Measurements from ENCODE around the gene NTSR1. TPM values are rescaled to one million over a fixed set of nuclear protein-coding genes. Genes with fewer than 3 reads are reported as not detected.

The NTSR1 gene
- total and polyA plus RNA-seq, 2 of the 8 experiments (the other 6 are each of a cell fraction or from before 2014, with no cell fraction given), result 0.53 to 0.89 TPM

GRCh38 chr20:62768234-62768546 is 59.6 kb downstream of the NTSR1 start:
- ChIA-PET CTCF (ENCODE audit: partially characterized antibody) (interaction anchor here (0.7 to 2.5 kb wide), 5 partner anchors 9 to 349 kb away, joined by 3 to 8 read pairs (median 3); no protein-coding TSS in a partner anchor), POLR2A (ENCODE audit: partially characterized antibody) (no interaction called here)
- Histone ChIP-seq H2BK120ac (replicated peaks; ENCODE audit: low read depth, low read length) (no peak overlapping the region), H3K4me2 (ENCODE audit: insufficient read depth in 1 of 2, low read depth in 2 of 2, low read length in 2 of 2) (no peak overlapping the region), H2BK20ac (ENCODE audit: low read length) (no peak overlapping the region), H3K4ac (replicated peaks; ENCODE audit: insufficient read length, low read depth, low read length) (no peak overlapping the region), H3K79me2 (ENCODE audit: control insufficient read depth in 1 of 2, insufficient read depth in 2 of 2, low read length in 2 of 2) (no peaks in the 10 kb centered on the region), H3K23ac (ENCODE audit: insufficient read length) (no peak overlapping the region), H4K91ac (replicated peaks; ENCODE audit: insufficient read length, low read length) (no peak overlapping the region), H3K27ac (ENCODE audit: low read depth, low read length) (no peak overlapping the region), H3K14ac (ENCODE audit: insufficient read length) (no peak overlapping the region), H3K4me3 (ENCODE audit: extremely low read depth in 1 of 4, insufficient read depth in 2 of 4, low read depth in 3 of 4, low read length in 4 of 4) (no peak overlapping the region), H3K79me1 (ENCODE audit: low read depth, low read length) (peaks cover 4% of the 10 kb centered on the region; the same call in 1 of the 2 replicates), H4K8ac (ENCODE audit: extremely low read depth, insufficient read depth, low read length) (no peak overlapping the region), H2AFZ (ENCODE audit: low read length) (no peak overlapping the region), H3K18ac (ENCODE audit: extremely low read depth, low read length) (no peak overlapping the region), H3K56ac (replicated peaks; ENCODE audit: insufficient read length, low read depth, low read length) (no peak overlapping the region), H3K9ac (replicated peaks in 1 of 4; ENCODE audit: extremely low read depth in 1 of 4, low read depth in 3 of 4, low read length in 3 of 4) (no peak overlapping the region), H3K9me3 (ENCODE audit: insufficient read depth in 2 of 2, low read depth in 1 of 2, low read length in 1 of 2) (no peaks in the 10 kb centered on the region), H2BK5ac (ENCODE audit: low read depth, low read length) (no peak overlapping the region), H3K4me1 (replicated peaks in 1 of 4; ENCODE audit: control insufficient read depth in 3 of 4, insufficient read depth in 4 of 4, low read length in 3 of 4) (peaks cover 0 to 10% (median 0%) of the 10 kb centered on the region in 4 experiments; a peak in 3 of 7 replicates), H3K36me3 (ENCODE audit: control insufficient read depth in 2 of 4, insufficient read depth in 4 of 4, low read length in 3 of 4) (no peaks in the 10 kb centered on the region), H3K27me3 (replicated peaks in 1 of 4; ENCODE audit: control insufficient read depth in 3 of 4, extremely low read depth in 1 of 4, insufficient read depth in 3 of 4, low read length in 3 of 4) (no peaks in the 10 kb centered on the region; a peak in 1 of 7 replicates), H2BK15ac (ENCODE audit: low read length) (no peak overlapping the region), H4K5ac (ENCODE audit: insufficient read length, low read depth, low read length) (no peak overlapping the region), H2BK12ac (ENCODE audit: low read depth, low read length) (no peak overlapping the region), H4K20me1 (replicated peaks in 1 of 2; ENCODE audit: control insufficient read depth in 1 of 2, insufficient read depth in 2 of 2, low read length in 2 of 2) (peaks cover 0 to 6% of the 10 kb centered on the region in 2 experiments), H3K23me2 (ENCODE audit: low read depth, low read length) (no peaks in the 10 kb centered on the region), H2AK5ac (ENCODE audit: low read depth, low read length) (no peak overlapping the region)
- 88% methylated on average over 8 of the region's 8 CpGs; no CpG with 5 or more reads in 1 of the 2 experiments for WGBS, 2 experiments (ENCODE audit: extremely low coverage in 1 of 2, insufficient coverage in 1 of 2, insufficient read length in 1 of 2, insufficient replicate concordance in 2 of 2, low coverage in 1 of 2, low lambda C conversion rate in 2 of 2, missing lambda C conversion rate in 1 of 2)
- no peak for FAIRE-seq
- DNase-seq (ENCODE audit: low read depth in 1 of 2, low spot score in 2 of 2), result no peak
- no peak for TF ChIP-seq TAF1 (IDR thresholded peaks at IDR 0.05; ENCODE audit: low read depth, low read length)
- no peak for TF ChIP-seq TEAD4 (IDR thresholded peaks at IDR 0.05; ENCODE audit: low read depth, low read length)
- no peak for TF ChIP-seq USF2 (IDR thresholded peaks at IDR 0.05; ENCODE audit: low read length)
- no peak for TF ChIP-seq RBBP5 (IDR thresholded peaks at IDR 0.05; ENCODE audit: borderline replicate concordance, low read depth, low read length)
- no peak for TF ChIP-seq TAF7 (optimal IDR thresholded peaks at IDR 0.05; ENCODE audit: borderline replicate concordance, low read depth, low read length)
- TF ChIP-seq BACH1 (IDR thresholded peaks at IDR 0.05; ENCODE audit: low read length), result no peak
- TF ChIP-seq EP300 (IDR thresholded peaks at IDR 0.05; ENCODE audit: borderline replicate concordance in 1 of 2, low read depth in 2 of 2, low read length in 2 of 2), result no peak
- no peak for TF ChIP-seq SRF (IDR thresholded peaks at IDR 0.05; ENCODE audit: low read depth, low read length)
- TF ChIP-seq ASH2L (IDR thresholded peaks at IDR 0.05; ENCODE audit: low read length), result no peak
- TF ChIP-seq KDM4A (IDR thresholded peaks at IDR 0.05; ENCODE audit: low read depth, low read length, severe bottlenecking), result no peak
- no peak for TF ChIP-seq CEBPB (IDR thresholded peaks at IDR 0.05; ENCODE audit: low read depth, low read length)
- TF ChIP-seq CREB1 (IDR thresholded peaks at IDR 0.05), result no peak
- no peak for TF ChIP-seq HDAC2 (IDR thresholded peaks at IDR 0.05; ENCODE audit: borderline replicate concordance in 1 of 2, low read depth in 2 of 2, low read length in 2 of 2)
- TF ChIP-seq CHD2 (IDR thresholded peaks at IDR 0.05; ENCODE audit: low read length), result no peak
- TF ChIP-seq EGR1 (IDR thresholded peaks at IDR 0.05; ENCODE audit: borderline replicate concordance, low read depth, low read length), result no peak
